GM06990 (cell line): ENCODE results near the gene PRSS35.
"Not testable (repeated sequence)": the region's sequence is repeated elsewhere in the genome, so short reads cannot be mapped to it uniquely, and the experiment has no call there.

Experiments used
- DNase-seq: peaks from one replicate; pipeline ENCODE4 v3.0.0-alpha.2; 2011; ENCODE audit not compliant: insufficient read length; ENCODE audit errors: extremely low read depth
- H3K27me3 ChIP-seq: replicated peaks from 2 replicates; pipeline ENCODE4 v1.6.0; 2011; ENCODE audit warnings: low read length; ENCODE audit not compliant: control insufficient read depth, insufficient read depth
- H3K36me3 ChIP-seq: 2 replicates; pipeline ENCODE4 v1.5.1; 2011; ENCODE audit warnings: low read length; ENCODE audit not compliant: control insufficient read depth, insufficient read depth
- H3K4me3 ChIP-seq: replicated peaks from 2 replicates; pipeline ENCODE4 v1.5.1; 2011; ENCODE audit warnings: low read depth, mild to moderate bottlenecking, control low read depth, low read length
- CTCF ChIP-seq: IDR thresholded peaks from 2 replicates; pipeline ENCODE4 v1.5.1; 2011; ENCODE audit warnings: low read length, control low read depth, mild to moderate bottlenecking, inconsistent platforms; ENCODE audit not compliant: insufficient read depth, poor library complexity, severe bottlenecking

PRSS35 gene

GRCh38 chr6:83480470-83480869 is 31.9 kb upstream of the PRSS35 start:
- TF ChIP-seq CTCF, result no peak

DNA sequence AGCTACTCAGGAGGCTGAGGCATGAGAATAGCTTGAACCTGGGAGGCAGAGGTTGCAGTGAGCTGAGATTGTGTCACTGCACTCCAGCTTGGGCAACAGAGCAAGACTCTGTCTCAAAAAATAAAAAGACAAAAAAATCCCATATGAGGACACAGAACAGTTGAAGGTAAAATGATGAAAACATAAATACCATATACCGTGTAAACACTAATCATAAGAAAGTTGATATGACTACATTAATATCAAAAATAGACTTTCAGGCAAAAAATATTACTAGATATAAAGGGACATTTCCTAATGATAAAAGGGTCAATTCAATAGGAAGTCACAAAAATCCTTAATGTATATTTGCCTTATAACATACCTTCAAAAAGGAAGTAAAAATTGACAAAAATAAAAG is 30.4 kb upstream of the PRSS35 start:
- not testable (repeated sequence) for H3K36me3 ChIP-seq, H3K4me3 ChIP-seq, DNase-seq, H3K27me3 ChIP-seq

More at GRCh38 chr6:83480470-83480869, 31.9 kb upstream of the PRSS35 start:
- no peak for DNase-seq
- Histone ChIP-seq H3K27me3 (no peaks in the 10 kb centered on the region), H3K4me3 (no peak overlapping the region), H3K36me3 (no peaks in the 10 kb centered on the region)

DNA sequence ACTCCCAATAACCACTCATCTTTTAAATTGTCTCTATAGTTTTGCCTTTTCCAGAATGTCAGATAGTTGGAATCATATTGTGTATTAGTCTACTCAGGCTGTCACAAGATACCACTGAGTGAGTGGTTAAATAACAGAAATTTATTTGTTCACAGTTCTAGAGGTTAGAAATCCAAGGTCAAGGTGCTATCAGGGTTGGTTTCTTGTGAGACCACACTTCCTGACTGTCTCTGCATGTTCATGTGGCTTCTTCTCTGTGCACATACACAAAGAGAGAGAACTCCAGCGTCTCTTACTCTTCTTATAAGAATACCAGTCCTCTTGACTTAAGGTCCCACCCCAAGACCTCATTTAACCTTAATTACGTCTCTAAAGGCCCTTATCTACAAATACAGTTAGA is 23.9 kb upstream of the PRSS35 start:
- no peak for TF ChIP-seq CTCF
- H3K4me3 ChIP-seq, result no peak overlapping the region
- DNase-seq, result no peak
- no peaks in the 10 kb centered on the region for H3K27me3 ChIP-seq
- H3K36me3 ChIP-seq, result no peaks in the 10 kb centered on the region

DNA sequence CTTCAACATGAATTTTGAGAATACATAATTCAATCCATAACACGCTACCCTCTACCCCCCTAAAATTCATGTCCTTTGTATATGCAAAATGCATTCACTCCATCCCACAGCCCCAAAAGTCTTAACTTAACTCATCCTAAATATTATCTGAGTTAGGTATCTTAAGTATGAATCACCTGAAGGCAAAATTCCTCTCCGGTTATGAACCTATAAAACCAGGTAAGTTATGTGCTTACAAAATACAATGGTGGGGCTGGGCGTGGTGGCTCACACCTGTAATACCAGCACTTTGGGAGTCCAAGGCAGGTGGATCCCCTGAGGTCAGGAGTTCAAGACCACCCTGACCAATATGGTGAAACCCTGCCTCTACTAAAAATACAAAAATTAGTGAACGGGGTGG is 23.5 kb upstream of the PRSS35 start:
- DNase-seq, result no peak
- Histone ChIP-seq H3K36me3 (no peaks in the 10 kb centered on the region), H3K27me3 (no peaks in the 10 kb centered on the region)

DNA sequence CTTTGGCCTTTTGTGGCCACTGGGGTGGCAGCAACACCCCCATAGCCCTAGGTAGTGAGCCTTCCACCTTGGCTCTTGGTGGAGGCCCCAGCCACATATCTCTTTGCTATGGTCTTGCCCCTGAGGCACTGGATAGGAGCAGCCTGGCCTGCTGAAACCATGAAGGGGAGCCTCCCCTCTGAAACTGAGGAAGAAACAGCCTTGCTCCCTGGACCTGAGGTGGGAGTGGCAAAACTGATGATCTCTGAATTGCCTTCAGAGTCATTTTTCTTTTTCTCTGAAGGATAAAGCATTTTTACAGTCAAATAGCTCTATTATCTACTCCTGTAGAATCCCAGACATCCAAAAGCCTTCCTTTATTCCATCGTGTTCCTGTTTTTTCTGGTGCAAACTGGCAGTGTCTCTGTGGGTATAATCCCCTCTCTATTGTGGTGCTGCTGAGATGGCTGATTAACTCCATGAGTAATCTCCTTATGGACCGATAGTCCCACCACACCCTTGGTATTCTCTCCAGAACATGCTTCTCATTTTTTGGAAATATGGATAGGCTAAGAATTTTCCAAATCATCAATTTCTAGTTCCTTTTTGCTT is 22.0 kb upstream of the PRSS35 start:
- Histone ChIP-seq H3K4me3 (no peak overlapping the region), H3K27me3 (no peaks in the 10 kb centered on the region), H3K36me3 (no peaks in the 10 kb centered on the region)
- DNase-seq, result no peak
- TF ChIP-seq CTCF, result no peak

More for the DNA sequence above, 23.5 kb upstream of the PRSS35 start:
- TF ChIP-seq CTCF, result no peak
- no peak overlapping the region for H3K4me3 ChIP-seq

DNA sequence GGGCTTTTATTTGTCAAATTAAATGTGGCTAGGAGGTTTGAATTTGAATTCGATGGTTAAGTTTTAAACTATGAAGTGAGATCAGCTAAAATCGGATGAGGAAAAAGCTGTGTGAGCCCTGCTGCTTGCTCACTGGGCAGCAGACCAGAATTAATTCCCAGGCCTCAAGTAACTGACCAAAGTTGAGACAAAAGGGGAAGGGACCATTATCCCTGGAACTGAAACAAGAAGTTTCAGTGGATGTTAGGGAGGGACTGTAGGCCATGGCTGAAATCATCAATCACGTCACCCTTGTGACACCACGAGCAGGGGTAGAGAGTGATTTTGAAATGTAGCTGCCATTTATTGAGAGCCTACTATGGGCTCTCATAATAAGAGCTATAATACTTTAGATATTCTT is 7.0 kb upstream of the PRSS35 start:
- no peak for DNase-seq
- no peak for TF ChIP-seq CTCF

More for the DNA sequence above, 7.0 kb upstream of the PRSS35 start:
- Histone ChIP-seq H3K27me3 (no peaks in the 10 kb centered on the region), H3K4me3 (no peak overlapping the region), H3K36me3 (no peaks in the 10 kb centered on the region)
